ENCODE measurements around the gene OR10H5. TPM values are rescaled to one million over a fixed set of nuclear protein-coding genes. Genes with fewer than 3 reads are reported as not detected.
"Not testable (repeated sequence)": the region's sequence is repeated elsewhere in the genome, so short reads cannot be mapped to it uniquely, and the experiment has no call there.

Gene OR10H5
- polyA plus RNA-seq, 6 donors from 2014 or later: not detected

DNA sequence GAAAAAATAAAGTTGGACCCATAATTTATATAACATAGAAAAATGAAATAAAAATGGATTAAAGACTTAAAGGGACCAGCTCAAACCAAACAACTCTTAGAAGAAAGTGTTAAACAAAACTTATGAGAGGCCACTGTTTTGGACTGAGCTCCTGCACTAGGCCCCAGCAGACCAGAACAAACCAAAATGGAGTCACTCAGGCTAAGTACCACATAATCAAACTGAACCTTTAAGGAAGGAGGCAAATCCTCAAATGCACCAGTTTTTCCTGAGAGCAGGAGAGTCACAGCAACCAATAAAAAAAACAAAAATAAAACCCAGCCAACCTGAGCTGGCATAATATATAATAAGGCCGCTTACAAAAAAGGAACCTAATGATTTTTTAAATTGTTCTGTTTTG, 38.3 kb downstream of the OR10H5 start:
- Mint-ChIP-seq H3K4me1 (peaks cover 0 to 3% (median 0%) of the 10 kb centered on the region in 3 donors), H3K36me3 (no peaks in the 10 kb centered on the region), H3K9me3 (no peaks in the 10 kb centered on the region), H3K4me3 (no peak overlapping the region), H3K27ac (no peak overlapping the region), H3K27me3 (peaks cover 5 to 29% (median 20%) of the 10 kb centered on the region in 3 donors)
- no peak for ATAC-seq (ENCODE audit: low read depth in 2 of 2)
- DNase-seq: no peak

DNA sequence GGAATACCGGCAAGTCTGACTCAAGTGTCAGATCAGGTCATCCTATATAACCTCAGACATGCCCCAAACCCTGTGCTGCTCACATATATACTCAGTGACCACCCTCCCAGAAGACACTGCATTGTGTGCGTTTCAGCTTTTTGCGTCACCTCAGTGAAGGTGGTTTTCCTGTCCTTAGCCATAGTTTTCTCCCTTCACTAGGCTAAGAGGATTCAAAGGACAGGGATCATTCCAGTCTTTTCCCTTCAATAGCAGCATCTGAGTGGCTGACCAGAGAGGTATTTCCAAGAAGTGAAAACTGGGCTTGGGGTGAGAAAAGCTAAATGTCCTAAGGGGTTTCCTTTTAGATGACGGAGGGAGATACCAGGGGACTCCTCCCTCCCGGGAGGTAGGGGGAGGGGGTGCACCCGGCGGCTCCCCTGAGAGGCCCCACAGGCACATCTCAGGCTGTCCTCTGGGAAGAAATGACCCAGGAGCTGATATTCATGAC, 40.7 kb downstream of the OR10H5 start:
- peaks cover 0 to 3% (median 0%) of the 10 kb centered on the region in 3 donors for H3K4me1 Mint-ChIP-seq
- H3K4me3 Mint-ChIP-seq: no peak overlapping the region
- H3K36me3 Mint-ChIP-seq: no peaks in the 10 kb centered on the region
- DNase-seq (no peak), ATAC-seq (ENCODE audit: low read depth in 2 of 2) (no peak)
- no peaks in the 10 kb centered on the region for H3K9me3 Mint-ChIP-seq
- H3K27ac Mint-ChIP-seq: no peak overlapping the region
- peaks cover 5 to 24% (median 20%) of the 10 kb centered on the region in 3 donors for H3K27me3 Mint-ChIP-seq

DNA sequence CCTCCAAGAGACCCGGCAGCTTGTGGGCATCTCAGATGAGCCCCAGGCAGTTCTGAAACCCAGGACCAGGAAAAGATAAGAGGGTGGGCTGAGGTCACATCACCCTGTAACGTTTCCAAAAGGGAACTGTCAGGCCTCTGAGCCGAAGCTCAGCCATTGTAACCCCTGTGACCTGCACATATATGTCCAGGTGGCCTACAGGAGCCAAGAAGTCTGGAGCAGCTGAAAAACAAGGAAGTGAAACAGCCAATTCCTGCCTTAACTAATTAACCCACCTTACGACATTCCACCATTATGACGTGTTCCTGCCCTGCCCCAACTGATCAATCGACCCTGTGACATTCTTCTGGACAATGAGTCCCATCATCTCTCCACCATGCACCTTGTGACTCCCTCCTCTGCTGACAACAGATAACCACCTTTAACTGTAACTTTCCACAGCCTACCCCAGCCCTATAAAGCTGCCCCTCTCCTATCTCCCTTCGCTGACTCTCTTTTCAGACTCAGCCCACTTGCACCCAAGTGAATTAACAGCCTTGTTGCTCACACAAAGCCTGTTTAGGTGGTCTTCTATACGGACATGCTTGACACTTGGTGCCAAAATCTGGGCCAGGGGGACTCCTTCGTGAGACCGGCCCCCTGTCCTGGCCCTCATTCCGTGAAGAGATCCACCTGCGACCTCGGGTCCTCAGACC, 41.3 kb downstream of the OR10H5 start:
- not testable (repeated sequence) for H3K9me3 Mint-ChIP-seq; DNase-seq; H3K36me3 Mint-ChIP-seq; H3K4me3 Mint-ChIP-seq; ATAC-seq (ENCODE audit: low read depth in 2 of 2); H3K4me1 Mint-ChIP-seq; H3K27ac Mint-ChIP-seq
- H3K27me3 Mint-ChIP-seq: peaks cover 5 to 24% (median 20%) of the 10 kb centered on the region in 3 donors

DNA sequence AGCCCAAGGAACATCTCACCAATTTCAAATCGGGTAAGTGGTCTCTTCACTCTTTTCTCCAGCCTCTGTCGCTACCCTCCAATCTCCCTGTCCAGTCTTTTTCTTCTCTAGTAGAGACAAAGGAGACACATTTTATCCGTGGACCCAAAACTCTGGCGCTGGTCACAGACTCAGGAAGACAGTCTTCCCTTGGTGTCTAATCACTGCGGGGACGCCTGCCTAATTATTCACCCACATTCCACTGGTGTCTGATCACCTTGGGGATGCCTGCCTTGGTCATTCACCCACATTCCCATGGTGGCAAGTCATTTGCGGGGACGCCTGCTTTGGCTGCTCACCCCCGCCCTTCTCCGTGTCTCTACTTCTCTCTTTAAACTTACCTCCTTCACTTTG, 41.8 kb downstream of the OR10H5 start:
- Mint-ChIP-seq H3K36me3 (no peaks in the 10 kb centered on the region), H3K9me3 (no peaks in the 10 kb centered on the region), H3K27me3 (peaks cover 5 to 24% (median 20%) of the 10 kb centered on the region in 3 donors)

DNA sequence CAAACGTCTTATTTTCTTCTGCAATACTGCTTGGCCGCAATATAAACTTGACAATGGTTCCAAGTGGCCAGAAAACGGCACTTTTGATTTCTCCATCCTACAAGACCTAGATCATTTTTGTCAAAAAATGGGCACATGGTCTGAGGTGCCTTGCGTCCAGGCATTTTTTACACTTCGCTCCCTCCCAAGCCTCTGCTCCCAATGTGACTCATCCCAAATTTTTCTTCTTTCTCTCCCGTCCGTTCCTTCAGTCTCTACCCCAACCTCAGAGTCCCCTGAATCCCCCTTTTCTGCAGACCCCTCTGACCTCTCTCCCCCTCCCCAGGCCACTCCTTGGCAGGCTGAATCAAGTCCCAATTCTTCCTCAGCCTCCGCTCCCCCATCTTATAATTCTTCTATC, 42.3 kb downstream of the OR10H5 start:
- H3K36me3 Mint-ChIP-seq: no peaks in the 10 kb centered on the region

More for the DNA sequence above, 41.8 kb downstream of the OR10H5 start:
- Mint-ChIP-seq H3K27ac (peak overlapping the region in 2 of 6 donors; percentile 23 to 79), H3K4me1 (peaks cover 0 to 3% (median 0%) of the 10 kb centered on the region in 3 donors), H3K4me3 (no peak overlapping the region)
- DNase-seq: no peak
- ATAC-seq (ENCODE audit: low read depth in 2 of 2): no peak

DNA sequence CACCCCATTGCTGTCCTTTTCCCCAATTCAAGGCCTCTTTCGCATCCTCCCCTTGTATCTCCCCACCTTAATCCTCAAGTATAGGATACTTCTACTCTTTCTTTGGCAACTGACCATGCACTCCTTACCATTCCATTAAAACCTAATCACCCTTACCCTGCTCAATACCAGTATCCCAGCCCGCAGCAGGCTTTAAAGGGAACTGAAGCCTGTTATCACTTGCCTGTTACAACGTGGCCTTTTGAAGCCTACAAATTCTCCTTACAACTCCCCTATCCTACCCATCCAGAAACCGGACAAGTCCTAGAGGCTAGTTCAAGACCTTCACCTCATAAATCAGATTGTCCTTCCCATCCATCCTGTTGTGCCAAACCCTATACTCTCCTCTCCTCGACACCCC, 44.2 kb downstream of the OR10H5 start:
- ATAC-seq (ENCODE audit: low read depth in 2 of 2): no peak
- H3K9me3 Mint-ChIP-seq: no peaks in the 10 kb centered on the region

More for the DNA sequence above, 42.3 kb downstream of the OR10H5 start:
- H3K27ac Mint-ChIP-seq: peak overlapping the region in 1 of 6 donors; percentile 23
- ATAC-seq (ENCODE audit: low read depth in 2 of 2): no peak
- no peak for DNase-seq
- peaks cover 5 to 24% (median 20%) of the 10 kb centered on the region in 3 donors for H3K27me3 Mint-ChIP-seq
- peaks cover 0 to 3% (median 0%) of the 10 kb centered on the region in 3 donors for H3K4me1 Mint-ChIP-seq
- no peaks in the 10 kb centered on the region for H3K9me3 Mint-ChIP-seq
- no peak overlapping the region for H3K4me3 Mint-ChIP-seq

DNA sequence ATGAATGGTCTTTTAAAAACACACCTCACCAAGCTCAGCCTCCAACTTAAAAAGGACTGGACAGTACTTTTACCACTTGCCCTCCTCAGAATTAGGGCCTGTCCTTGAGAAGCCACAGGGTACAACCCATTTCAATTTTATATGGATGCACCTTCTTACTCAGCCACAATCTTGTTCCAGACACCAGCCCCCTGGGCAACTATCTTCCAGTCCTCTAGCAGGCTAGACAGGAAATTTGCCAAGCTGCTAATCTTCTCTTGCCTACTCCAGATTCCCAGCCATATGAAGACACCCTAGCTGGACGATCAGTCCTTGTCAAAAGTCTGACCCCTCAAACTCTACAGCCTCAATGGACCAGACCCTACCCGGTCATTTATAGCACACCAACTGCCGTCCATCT, 46.8 kb downstream of the OR10H5 start:
- not testable (repeated sequence) for H3K27ac Mint-ChIP-seq; H3K9me3 Mint-ChIP-seq; DNase-seq; ATAC-seq (ENCODE audit: low read depth in 2 of 2); H3K36me3 Mint-ChIP-seq; H3K4me3 Mint-ChIP-seq
- H3K4me1 Mint-ChIP-seq: peaks cover 12 to 21% (median 14%) of the 10 kb centered on the region in 3 donors
- H3K27me3 Mint-ChIP-seq: peaks cover 0 to 23% (median 20%) of the 10 kb centered on the region in 3 donors

More for the DNA sequence above, 44.2 kb downstream of the OR10H5 start:
- no peak for DNase-seq
- H3K27me3 Mint-ChIP-seq: peaks cover 5 to 24% (median 20%) of the 10 kb centered on the region in 3 donors
- H3K36me3 Mint-ChIP-seq: no peaks in the 10 kb centered on the region
- peaks cover 8 to 11% (median 8%) of the 10 kb centered on the region in 3 donors for H3K4me1 Mint-ChIP-seq
- no peak overlapping the region for H3K4me3 Mint-ChIP-seq
- no peak overlapping the region for H3K27ac Mint-ChIP-seq

DNA sequence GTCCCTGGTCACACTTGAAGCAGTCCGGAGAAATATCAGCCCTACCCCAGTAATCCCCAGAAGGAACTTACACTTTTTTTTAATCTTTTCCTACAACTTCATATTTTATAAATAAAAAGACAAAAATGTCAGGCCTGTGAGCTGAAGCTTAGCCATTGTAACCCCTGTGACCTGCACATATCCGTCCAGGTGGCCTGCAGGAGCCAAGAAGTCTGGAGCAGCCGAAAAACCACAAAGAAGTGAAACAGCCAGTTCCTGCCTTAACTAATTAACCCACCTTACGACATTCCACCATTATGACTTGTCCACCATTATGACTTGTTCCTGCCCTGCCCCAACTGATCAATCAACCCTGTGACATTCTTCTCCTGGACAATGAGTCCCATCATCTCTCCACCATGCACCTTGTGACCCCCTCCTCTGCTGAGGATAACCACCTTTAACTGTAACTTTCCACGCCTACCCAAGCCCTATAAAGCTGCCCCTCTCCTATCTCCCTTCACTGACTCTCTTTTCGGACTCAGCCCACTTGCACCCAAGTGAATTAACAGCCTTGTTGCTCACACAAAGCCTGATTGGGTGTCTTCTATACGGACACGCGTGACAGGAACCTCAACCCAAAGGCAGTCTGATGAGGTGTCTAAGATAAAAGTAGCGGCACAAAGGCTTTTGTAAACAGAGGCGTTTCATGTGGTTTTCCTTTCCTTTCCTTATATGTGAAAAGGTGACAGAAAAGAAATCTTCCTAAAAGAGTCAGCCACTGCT, 48.3 kb downstream of the OR10H5 start:
- H3K27ac Mint-ChIP-seq: peak overlapping the region; percentile 84 to 98 (median 97)
- H3K4me3 Mint-ChIP-seq: peak overlapping the region; percentile 93 to 98 (median 95)
- not testable (repeated sequence) for H3K36me3 Mint-ChIP-seq; ATAC-seq (ENCODE audit: low read depth in 2 of 2); DNase-seq; H3K27me3 Mint-ChIP-seq; H3K9me3 Mint-ChIP-seq
- peaks cover 12 to 21% (median 14%) of the 10 kb centered on the region in 3 donors for H3K4me1 Mint-ChIP-seq

DNA sequence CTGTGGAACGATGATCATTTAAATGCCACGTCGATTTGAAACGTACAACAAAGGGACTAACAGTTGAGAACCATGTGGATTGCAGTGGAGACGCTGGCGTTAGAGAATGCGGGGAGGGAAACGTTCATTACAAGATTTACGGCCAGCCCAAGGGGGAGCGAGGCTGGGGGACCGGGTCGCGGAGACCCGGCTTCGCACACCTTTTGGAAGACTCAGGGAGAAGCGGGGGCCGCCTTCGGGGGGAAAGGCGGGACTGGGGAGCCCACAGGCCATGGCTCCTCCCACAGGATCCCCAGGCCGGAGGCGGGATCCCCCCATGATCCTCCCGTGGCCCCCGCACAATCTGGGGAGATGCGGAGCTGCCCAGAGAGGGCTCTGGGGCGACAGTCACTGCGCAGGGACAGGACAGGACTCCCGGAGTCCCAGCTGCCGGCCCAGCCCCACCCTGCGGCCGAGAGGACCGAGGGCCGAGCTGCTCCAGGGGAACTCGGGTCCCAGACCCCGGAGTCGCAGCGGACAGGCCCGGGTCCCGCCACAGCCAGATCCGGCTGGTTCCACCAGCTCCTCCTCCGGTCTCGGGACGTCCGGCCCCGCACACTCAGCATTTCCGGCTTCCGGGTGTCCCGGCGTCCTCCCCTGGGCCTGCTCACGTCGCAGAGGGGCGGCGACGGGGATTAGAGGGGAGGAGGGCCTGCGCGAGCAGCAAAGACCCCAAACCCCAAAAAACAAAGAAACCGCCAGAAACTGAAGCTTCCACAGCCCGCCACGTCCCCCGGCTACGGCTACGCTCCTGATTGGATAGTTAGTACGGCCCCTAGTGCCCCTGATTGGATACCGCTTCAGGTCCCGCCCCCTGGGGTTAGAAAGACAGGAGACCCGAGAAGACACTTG, 49.1 kb downstream of the OR10H5 start:
- peak; percentile 93 to 94 for ATAC-seq (ENCODE audit: low read depth in 2 of 2)
- peak; percentile 96 for DNase-seq
- peaks cover 4 to 6% (median 5%) of the 10 kb centered on the region in 3 donors for H3K27me3 Mint-ChIP-seq

DNA sequence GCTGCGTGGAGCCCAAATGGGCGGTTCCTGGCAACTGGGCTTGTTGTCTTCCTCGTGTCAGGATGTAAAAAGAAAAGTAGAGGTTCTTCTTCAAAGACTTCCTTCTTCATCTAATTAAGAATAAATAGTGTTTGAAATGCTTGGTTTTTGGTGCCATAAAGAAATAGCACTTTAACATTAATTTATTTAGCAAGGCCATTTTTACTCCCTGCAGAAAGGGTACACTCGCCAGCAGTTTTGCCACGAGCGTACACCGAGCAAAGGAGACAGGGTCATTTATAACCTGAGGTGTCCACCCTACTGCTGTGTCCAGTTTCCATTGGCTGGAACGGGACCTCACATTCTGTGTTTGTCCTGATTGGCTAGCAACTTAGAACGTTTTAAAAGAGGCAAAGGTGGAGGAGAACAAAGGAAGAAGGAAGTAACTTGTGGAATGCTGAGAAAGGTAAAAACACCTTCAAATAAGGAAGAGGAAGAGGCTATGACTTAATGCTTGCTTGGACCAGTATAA, 49.8 kb downstream of the OR10H5 start:
- no peaks in the 10 kb centered on the region for H3K9me3 Mint-ChIP-seq
- H3K4me3 Mint-ChIP-seq: peak overlapping the region; percentile 93 to 98 (median 95)
- H3K27ac Mint-ChIP-seq: peak overlapping the region; percentile 96 to 98 (median 98)
- no peaks in the 10 kb centered on the region for H3K36me3 Mint-ChIP-seq
- DNase-seq (no peak), ATAC-seq (ENCODE audit: low read depth in 2 of 2) (peak; percentile 3)
- H3K4me1 Mint-ChIP-seq: peaks cover 12 to 21% (median 14%) of the 10 kb centered on the region in 3 donors
- H3K27me3 Mint-ChIP-seq: peaks cover 7 to 9% (median 8%) of the 10 kb centered on the region in 3 donors

More for the DNA sequence above, 49.1 kb downstream of the OR10H5 start:
- peak overlapping the region; percentile 93 to 98 (median 95) for H3K4me3 Mint-ChIP-seq
- H3K36me3 Mint-ChIP-seq: no peaks in the 10 kb centered on the region
- no peaks in the 10 kb centered on the region for H3K9me3 Mint-ChIP-seq
- H3K4me1 Mint-ChIP-seq: peaks cover 12 to 21% (median 14%) of the 10 kb centered on the region in 3 donors
- H3K27ac Mint-ChIP-seq: peak overlapping the region; percentile 96 to 98 (median 98)

DNA sequence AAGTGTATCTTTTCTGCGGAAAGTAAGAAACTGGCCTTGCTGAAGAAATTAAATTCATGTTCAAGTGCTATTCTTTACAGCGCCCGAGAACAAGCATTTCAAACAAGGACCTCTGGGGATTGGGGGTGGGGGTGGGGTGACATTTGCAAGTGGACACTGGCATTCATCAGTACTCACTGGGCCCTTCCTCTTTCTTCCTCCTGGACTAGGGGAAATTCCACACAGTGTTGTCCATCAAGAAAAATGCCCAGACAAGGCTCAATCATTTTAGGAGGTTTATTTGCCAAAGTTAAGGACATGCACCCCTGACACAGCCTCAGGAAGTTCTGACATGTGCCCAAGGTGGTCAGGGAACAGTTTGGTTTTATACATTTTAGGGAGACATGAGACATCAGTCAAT, 50.9 kb downstream of the OR10H5 start:
- H3K9me3 Mint-ChIP-seq: no peaks in the 10 kb centered on the region
- H3K36me3 Mint-ChIP-seq: no peaks in the 10 kb centered on the region
- H3K4me1 Mint-ChIP-seq: peaks cover 12 to 21% (median 14%) of the 10 kb centered on the region in 3 donors
- H3K4me3 Mint-ChIP-seq: peak overlapping the region in 6 of 8 donors; percentile 9 to 44 (median 20)
- ATAC-seq (ENCODE audit: low read depth in 2 of 2) (no peak), DNase-seq (no peak)
- H3K27me3 Mint-ChIP-seq: peaks cover 12 to 14% (median 13%) of the 10 kb centered on the region in 3 donors
- peak overlapping the region in 3 of 6 donors; percentile 31 to 74 (median 37) for H3K27ac Mint-ChIP-seq

DNA sequence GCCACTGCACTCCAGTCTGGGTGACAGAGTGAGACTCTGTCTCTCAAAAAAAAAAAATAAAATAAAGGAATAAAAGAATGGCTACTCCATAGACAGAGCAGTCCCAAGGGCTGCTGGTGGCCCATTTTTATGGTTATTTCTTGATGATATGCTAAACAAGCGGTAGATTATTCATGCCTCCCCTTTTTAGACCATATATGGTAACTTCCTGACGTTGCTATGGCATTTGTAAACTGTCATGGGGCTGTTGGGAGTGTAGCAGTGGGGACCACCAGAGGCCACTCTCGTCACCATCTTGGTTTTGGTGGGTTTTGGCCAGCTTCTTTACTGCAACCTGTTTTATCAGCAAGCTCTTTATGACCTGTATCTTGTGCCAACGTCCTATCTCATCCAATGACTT, 52.4 kb downstream of the OR10H5 start:
- H3K4me1 Mint-ChIP-seq: peaks cover 12 to 21% (median 14%) of the 10 kb centered on the region in 3 donors
- DNase-seq: not testable (repeated sequence)

More for the DNA sequence above, 52.4 kb downstream of the OR10H5 start:
- H3K27me3 Mint-ChIP-seq: peaks cover 17 to 20% (median 20%) of the 10 kb centered on the region in 3 donors
- not testable (repeated sequence) for H3K4me3 Mint-ChIP-seq; ATAC-seq (ENCODE audit: low read depth in 2 of 2); H3K27ac Mint-ChIP-seq; H3K36me3 Mint-ChIP-seq; H3K9me3 Mint-ChIP-seq
